Liver (tissue), 3 donors: ENCODE results near the gene ABCA4.

Source experiments
- EGR1 ChIP-seq, 2 donors: IDR thresholded peaks; 2 replicates each; pipeline ENCODE4 v1.6.1; 2016 to 2018; ENCODE audit warnings: antibody characterized with exemption in 2 of 2, low read depth in 2 of 2
- GABPA ChIP-seq, 2 donors: IDR thresholded peaks in 1 of 2; conservative IDR thresholded peaks in 1 of 2; 2 replicates each; pipeline ENCODE4 v1.6.1; 2016; ENCODE audit warnings: antibody characterized with exemption in 2 of 2, mild to moderate bottlenecking in 1 of 2, moderate library complexity in 1 of 2
- JUND ChIP-seq, 2 donors: IDR thresholded peaks; 2 replicates each; pipeline ENCODE4 v1.6.1; 2016; ENCODE audit warnings: antibody characterized with exemption in 2 of 2
- RAD21 ChIP-seq, 2 donors: IDR thresholded peaks; 2 replicates each; pipeline ENCODE4 v1.6.1; 2016; ENCODE audit warnings: antibody characterized with exemption in 2 of 2, mild to moderate bottlenecking in 2 of 2
- SP1 ChIP-seq: IDR thresholded peaks from 2 replicates; pipeline ENCODE4 v1.6.1; 2018; ENCODE audit warnings: antibody characterized with exemption, mild to moderate bottlenecking
- TAF1 ChIP-seq: conservative IDR thresholded peaks from 2 replicates; pipeline ENCODE4 v1.6.1; 2016; ENCODE audit warnings: antibody characterized with exemption, mild to moderate bottlenecking
- YY1 ChIP-seq: IDR thresholded peaks from 2 replicates; pipeline ENCODE4 v1.6.1; 2016; ENCODE audit warnings: antibody characterized with exemption, mild to moderate bottlenecking
- TF ChIP-seq, protein P1 (sequence below): fragments of 150-350 bp; IDR thresholded peaks from 2 replicates; pipeline ENCODE4 v1.5.1; 2017; ENCODE audit warnings: improper control_type of control experiment, low read depth, low read length; ENCODE audit not compliant: missing input control
- TF ChIP-seq, protein P2 (sequence below): IDR thresholded peaks from 2 replicates; pipeline ENCODE4 v1.6.1; 2016; ENCODE audit warnings: antibody characterized with exemption, mild to moderate bottlenecking
- TF ChIP-seq, protein P3 (sequence below): IDR thresholded peaks from 2 replicates; pipeline ENCODE4 v1.6.1; 2016; ENCODE audit warnings: antibody characterized with exemption
- TF ChIP-seq, protein P4 (sequence below): IDR thresholded peaks from 2 replicates; pipeline ENCODE4 v1.6.1; 2016; ENCODE audit warnings: antibody characterized with exemption
- donor health status: healthy.
- donor health status: healthy.

DNA sequence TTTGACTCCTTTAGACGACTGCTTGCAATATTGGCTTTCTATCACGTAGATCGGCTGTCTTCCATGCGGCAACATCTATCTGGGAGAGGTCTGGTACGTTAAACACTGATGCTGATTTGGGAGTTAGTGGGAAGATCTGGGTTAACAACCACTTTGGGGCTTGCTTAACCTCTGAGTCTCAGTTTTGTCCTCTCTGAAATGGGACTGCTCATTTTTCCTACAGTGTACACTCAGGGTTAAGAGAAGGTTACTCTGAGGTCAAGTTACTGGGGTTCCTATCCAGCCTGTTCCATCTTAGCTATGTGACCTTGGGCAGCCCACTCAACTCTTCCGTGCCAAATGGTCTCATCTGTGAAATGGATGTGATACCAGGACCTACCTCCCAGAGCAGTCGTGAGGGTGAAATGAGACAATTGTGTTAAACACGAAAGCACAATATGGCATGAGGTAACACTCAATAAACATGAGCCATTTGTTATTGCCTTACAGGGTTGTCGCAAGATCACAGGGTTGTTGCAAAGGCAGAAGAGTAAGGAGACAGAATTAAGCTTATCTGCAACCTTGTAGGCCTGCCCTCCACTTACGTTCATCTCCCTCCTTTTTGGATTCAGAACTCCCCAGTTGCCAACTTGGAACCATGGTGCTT, 5.6 kb downstream of the ABCA4 start:
- TF ChIP-seq, protein P1, sequence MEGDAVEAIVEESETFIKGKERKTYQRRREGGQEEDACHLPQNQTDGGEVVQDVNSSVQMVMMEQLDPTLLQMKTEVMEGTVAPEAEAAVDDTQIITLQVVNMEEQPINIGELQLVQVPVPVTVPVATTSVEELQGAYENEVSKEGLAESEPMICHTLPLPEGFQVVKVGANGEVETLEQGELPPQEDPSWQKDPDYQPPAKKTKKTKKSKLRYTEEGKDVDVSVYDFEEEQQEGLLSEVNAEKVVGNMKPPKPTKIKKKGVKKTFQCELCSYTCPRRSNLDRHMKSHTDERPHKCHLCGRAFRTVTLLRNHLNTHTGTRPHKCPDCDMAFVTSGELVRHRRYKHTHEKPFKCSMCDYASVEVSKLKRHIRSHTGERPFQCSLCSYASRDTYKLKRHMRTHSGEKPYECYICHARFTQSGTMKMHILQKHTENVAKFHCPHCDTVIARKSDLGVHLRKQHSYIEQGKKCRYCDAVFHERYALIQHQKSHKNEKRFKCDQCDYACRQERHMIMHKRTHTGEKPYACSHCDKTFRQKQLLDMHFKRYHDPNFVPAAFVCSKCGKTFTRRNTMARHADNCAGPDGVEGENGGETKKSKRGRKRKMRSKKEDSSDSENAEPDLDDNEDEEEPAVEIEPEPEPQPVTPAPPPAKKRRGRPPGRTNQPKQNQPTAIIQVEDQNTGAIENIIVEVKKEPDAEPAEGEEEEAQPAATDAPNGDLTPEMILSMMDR: no peak
- TF ChIP-seq RAD21 (IDR thresholded peaks at IDR 0.05) (no peak), SP1 (no peak), EGR1 (IDR thresholded peaks at IDR 0.05; ENCODE audit: low read depth in 2 of 2) (no peak), YY1 (no peak), JUND (IDR thresholded peaks at IDR 0.05) (no peak), TAF1 (no peak), GABPA (IDR thresholded peaks at IDR 0.05 in 1 of 2, conservative IDR thresholded peaks at IDR 0.05 in 1 of 2) (no peak)
- TF ChIP-seq, protein P2, sequence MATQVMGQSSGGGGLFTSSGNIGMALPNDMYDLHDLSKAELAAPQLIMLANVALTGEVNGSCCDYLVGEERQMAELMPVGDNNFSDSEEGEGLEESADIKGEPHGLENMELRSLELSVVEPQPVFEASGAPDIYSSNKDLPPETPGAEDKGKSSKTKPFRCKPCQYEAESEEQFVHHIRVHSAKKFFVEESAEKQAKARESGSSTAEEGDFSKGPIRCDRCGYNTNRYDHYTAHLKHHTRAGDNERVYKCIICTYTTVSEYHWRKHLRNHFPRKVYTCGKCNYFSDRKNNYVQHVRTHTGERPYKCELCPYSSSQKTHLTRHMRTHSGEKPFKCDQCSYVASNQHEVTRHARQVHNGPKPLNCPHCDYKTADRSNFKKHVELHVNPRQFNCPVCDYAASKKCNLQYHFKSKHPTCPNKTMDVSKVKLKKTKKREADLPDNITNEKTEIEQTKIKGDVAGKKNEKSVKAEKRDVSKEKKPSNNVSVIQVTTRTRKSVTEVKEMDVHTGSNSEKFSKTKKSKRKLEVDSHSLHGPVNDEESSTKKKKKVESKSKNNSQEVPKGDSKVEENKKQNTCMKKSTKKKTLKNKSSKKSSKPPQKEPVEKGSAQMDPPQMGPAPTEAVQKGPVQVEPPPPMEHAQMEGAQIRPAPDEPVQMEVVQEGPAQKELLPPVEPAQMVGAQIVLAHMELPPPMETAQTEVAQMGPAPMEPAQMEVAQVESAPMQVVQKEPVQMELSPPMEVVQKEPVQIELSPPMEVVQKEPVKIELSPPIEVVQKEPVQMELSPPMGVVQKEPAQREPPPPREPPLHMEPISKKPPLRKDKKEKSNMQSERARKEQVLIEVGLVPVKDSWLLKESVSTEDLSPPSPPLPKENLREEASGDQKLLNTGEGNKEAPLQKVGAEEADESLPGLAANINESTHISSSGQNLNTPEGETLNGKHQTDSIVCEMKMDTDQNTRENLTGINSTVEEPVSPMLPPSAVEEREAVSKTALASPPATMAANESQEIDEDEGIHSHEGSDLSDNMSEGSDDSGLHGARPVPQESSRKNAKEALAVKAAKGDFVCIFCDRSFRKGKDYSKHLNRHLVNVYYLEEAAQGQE: no peak
- TF ChIP-seq, protein P3, sequence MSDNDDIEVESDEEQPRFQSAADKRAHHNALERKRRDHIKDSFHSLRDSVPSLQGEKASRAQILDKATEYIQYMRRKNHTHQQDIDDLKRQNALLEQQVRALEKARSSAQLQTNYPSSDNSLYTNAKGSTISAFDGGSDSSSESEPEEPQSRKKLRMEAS: no peak
- TF ChIP-seq, protein P4, sequence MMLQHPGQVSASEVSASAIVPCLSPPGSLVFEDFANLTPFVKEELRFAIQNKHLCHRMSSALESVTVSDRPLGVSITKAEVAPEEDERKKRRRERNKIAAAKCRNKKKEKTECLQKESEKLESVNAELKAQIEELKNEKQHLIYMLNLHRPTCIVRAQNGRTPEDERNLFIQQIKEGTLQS: no peak
